NCI-H146 (cell line): ENCODE data around the gene AIFM3.

Experiments used
- DNase-seq: peaks from one replicate; lab custom pipeline; 2025; lab: John Stamatoyannopoulos, UW

Gene AIFM3

DNA sequence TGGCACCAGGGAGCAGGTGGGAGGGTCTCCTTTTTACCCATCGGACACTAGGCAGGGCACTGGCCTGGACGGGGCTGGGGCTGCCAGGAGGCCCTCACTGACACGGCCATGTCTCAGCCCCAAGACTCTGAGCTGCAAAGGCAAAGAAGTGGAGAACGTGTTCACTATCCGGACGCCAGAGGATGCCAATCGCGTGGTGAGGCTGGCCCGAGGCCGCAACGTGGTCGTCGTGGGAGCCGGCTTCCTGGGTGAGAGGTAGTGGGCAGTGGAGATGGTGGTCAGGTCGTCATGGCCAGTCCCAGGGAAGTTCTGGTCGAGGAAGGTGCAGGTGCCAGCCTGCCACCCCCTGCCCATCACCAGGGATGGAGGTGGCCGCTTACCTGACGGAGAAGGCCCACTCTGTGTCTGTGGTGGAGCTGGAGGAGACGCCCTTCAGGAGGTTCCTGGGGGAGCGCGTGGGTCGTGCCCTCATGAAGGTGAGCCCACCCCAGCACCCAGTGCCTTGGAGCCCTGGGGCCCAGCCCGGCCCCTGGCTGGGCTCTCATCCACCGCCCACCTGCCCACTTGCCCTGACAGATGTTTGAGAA, 9.3 kb downstream of the AIFM3 start:
- DNase-seq, result no peak

DNA sequence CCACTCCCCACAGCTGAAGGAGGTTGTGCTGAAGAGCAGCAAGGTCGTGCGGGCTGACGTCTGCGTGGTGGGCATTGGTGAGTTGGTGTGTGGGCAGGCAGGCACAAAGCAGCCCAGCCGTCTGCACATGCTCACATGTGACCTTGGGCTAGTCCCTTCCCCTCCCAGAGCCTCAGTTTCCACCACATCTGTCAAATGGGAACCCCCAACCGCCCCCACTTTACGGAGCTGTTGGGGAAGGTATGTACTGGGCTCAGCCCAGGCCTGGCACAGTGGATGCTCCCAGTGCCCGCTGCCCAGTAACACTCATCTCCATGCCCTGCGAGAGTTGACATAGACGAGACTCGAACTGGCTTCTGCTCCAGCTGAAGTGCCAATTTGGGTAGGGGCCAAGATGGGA, 10.0 kb downstream of the AIFM3 start:
- DNase-seq, result no peak

- no peak for DNase-seq
These were observed 10.6 kb downstream of the AIFM3 start for GRCh38 chr22:20977516-20978170.

DNA sequence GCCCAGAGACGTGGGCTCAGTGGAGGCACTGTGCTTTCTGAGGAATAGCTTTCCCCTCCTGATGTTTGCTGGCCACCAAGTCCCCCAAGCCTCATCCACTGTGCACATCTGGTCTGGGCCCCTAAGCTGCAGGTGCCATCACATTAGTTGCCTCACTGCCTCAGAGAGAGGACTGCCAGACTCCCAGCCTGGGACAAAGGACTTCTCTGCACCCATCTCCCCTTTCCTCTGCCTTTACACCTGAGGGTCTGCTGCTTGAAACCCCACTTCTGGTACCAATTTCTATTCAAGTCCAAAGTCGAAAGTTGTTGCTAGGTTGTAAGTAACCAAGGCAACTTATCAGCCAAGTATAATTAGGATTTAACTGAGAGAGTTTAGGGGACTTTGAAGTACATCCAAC, 11.4 kb downstream of the AIFM3 start:
- DNase-seq, result no peak

DNA sequence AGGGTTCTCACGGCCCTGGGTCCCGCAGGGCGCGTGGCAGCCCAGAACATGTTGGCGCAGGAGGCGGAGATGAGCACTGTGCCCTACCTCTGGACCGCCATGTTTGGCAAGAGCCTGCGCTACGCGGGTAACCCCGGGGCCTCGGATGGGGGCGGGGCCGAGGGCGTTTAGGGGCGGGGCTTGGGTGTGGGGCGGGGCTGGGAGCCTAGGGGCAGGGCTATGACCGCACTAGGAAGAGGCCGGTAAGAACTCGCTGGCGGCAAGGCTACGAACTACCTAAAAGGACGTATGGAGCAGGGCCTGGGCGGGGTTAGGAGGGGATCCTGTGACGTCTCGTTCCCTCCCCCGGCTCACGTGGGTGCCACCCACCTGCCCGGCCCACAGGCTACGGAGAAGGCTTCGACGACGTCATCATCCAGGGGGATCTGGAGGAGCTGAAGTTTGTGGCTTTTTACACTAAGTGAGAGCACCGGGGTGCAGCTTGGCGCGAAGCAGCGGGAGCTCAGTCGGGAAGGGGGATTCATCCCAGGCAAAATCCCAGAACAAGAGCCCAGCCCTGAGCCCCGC, 12.3 kb downstream of the AIFM3 start:
- DNase-seq, result peak; percentile 96

GRCh38 chr22:20979940-20980453, 12.9 kb downstream of the AIFM3 start:
- DNase-seq, result peak; percentile 27

DNA sequence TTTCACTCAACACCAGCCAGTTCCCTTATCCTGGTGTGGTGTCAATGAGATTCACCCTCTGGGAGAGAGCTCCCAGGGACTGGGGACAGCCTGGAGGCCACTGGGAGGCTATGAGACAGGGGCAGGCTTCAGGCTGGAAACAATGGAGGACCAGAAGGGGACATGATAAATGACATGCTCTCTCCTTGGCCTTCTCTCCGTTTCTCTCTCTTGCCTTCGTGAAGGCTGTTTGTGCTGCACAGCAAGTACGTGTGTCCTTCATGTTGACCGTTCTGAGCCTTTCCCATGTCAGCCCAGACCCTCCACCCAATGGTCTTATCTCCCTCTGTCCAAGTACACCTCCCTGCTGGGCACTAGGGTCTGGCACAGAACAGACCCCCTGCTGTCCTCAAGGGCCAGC, 13.5 kb downstream of the AIFM3 start:
- no peak for DNase-seq

- no peak for DNase-seq
These were observed 14.1 kb downstream of the AIFM3 start for GRCh38 chr22:20980938-20981722.

DNA sequence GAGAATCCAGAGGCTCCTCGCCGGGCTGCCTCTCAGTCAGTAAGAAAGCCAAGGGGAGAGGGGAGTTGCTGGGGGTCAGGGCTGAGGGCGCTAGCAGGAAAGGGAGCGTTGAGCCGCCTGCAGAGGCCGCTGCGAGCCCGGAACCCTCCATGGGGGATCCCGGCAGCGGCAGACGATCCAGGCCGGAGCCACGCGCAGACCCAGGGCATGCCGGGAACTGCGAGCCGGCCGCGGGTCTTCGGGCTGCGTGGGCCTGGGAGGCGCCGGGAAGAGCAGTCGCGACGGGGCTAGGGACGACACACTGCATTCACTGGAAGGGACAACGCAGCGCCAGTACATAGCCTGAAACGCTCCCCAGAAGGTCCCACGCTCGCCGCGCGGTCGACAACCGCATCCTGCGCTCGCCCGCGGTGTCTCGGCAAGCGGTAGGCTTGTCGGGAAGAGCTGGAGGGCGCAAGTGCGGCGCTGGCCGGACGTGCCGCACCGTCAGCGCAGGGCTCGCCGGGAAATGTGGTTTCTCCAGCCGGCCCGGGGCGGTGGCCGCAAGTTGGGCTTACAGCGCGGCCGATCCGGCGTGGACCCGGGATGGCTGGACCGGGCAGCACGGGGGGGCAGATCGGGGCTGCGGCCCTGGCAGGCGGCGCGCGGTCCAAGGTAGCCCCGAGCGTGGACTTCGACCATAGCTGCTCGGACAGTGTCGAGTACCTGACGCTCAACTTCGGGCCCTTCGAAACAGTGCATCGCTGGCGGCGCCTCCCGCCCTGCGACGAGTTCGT, 14.9 kb downstream of the AIFM3 start, which contains the start of gene LZTR1:
LZTR1 (plus strand) TSS at position 511 of the 776 bp plus-strand sequence; CDS start at position 586, 75 bp downstream.
- peak; percentile 62 for DNase-seq

DNA sequence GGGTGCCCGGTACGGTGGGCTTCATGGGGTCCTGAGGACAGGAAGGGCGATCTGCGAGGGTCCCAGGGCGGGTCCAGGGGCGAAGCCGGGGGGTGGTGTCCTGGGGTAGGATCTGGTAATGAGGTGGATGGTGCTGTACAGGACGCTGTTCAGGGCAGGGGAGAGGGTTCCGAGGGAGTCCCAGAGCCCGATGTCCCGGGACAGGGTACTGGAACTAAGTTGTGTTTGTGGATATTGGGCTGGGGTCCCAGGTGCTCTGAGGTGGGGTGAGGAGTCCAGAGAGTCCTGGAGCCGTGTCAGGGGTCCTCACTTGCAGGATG, 15.5 kb downstream of the AIFM3 start:
- DNase-seq, result no peak

GRCh38 chr22:20983081-20983771, 16.2 kb downstream of the AIFM3 start:
- no peak for DNase-seq

DNA sequence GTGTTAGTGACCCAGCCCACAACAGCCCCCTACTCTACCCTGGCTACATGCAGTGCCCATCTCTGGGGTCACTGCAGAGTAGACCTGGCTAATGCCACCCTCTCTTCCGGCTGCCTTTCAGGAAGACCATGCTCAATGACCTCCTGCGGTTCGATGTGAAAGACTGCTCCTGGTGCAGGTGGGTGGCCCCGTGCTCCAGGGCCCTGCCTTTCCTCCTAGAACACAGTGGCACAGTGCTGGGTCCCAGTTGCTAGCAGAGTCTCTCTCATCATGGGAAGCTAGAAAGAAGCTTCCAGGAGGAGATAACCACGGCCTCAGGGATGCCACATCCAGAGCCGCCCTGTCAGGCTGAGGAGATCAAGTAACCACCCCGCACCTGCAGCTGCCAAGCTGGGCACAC, 18.7 kb downstream of the AIFM3 start:
- no peak for DNase-seq

- DNase-seq, result no peak
These were observed 19.3 kb downstream of the AIFM3 start for GRCh38 chr22:20986365-20986764.

GRCh38 chr22:20987375-20987774, 20.3 kb downstream of the AIFM3 start:
- no peak for DNase-seq

DNA sequence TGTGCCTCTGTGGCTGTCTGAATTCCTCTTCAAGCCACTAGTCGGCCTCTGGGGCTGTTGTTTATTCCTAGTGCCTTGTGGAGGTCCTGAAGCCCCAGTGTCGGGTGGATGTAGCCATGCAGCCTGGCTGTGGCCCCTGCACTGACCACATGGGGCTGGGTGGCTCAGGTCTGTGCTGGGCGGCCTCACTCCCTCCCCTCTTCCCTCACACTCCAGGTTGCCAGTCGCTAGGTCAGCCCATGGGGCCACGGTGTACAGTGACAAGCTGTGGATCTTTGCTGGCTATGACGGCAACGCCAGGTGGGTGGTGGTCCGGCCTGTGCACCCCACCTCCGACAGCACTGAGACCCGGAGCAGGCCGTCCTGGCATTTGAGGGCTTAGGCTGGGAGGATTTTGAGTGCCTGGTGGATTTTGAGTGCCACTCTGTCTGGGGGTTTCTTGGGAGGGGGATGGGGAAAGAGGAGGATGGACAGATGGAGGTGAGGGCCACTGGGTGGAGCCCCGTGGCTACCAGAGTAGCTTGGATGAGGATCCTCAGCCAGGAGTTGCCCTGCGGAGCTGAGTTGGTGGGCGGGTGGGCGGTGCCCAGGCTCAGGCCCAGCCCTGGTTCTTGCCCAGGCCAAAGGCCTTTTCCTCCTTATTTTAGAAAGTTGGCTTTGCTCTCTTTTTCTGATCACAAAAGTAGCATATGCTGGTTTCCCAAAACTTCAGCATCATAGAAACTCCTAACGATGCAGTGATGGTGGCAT, 21.7 kb downstream of the AIFM3 start:
- DNase-seq, result no peak

DNA sequence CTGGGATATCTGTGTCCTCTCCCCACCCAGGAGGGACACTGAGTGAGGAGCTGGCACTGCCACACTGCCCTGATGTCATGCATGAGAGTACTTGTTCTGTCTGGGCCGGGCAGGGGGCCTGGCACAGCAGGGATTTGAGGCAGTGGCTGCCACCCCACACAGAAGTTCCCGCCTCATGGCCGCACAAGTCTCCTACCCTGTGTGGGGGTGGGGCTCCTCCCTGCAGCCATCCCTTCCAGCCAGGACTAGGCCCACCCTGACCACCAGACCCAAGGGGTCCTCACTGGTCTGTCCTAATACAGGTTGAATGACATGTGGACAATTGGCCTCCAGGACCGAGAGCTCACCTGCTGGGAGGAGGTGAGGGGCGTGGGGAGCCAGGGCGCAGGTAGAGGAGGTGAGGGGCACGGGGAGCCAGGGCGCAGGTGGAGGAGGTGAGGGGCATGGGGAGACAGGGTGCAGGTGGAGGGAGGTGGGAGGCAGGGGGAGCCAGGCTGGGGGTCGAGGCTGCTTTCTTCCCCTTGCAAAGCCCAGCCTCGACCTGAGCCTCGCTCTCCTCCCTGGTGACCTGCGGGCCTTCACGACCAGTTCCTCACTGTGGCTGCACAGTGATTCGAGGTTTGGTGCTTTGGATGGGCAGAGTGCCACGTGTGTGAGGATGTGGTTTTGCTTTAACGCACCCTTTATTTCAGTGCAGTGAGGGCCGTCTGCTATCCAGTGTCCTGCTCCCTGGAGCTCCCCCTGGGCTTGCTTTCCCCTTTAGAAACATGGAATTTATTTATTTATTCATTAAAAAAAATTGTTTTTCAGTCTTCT, 22.5 kb downstream of the AIFM3 start:
- no peak for DNase-seq

DNA sequence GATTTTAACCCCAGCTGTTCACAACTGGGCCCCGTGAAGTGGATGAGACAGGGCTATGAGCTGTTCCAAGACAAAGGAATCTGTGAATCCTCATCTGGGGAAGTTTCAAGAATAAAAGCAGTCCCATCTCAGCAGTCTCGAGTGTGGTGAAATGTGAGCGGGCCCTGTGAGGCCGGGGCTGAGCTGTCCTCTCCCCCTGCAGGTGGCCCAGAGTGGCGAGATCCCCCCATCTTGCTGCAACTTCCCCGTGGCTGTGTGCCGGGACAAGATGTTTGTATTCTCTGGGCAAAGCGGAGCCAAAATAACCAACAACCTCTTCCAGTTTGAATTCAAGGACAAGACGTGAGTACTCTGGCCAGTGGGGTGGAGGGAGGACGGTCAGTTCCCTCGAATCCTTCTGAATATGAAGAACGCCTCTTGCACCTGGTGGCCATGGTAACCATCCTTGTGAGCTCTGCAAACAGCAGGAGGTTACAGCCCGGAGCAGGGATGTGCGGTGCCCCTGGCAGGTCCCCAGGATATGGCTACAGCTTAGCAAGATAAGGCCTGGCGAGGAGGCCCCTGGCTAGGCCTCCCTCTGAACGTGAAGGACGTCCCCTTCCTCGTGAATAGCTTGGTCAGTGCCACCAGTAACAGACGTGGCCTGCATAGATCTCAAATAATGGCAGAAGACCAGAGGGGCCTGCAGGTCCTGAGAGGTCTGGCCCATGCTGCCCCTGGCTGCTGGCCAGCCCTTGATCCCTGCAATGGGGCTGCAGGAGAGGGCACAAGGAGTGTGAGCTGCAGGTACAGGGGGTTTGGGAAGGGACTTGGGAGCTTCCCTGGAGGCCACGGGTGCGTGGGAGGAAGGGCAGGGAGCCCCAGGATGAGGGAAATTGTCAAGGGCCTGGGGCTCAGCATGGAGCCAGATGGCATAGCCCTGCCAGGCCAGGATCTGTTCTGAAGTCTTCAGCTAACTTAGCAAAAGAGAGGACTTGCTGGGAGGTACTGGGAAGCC, 23.4 kb downstream of the AIFM3 start:
- no peak for DNase-seq

- no peak for DNase-seq
These were observed 24.4 kb downstream of the AIFM3 start for GRCh38 chr22:20991252-20992055.
